ENCODE data around the gene MAML1.
"Not testable (repeated sequence)": the region's sequence is repeated elsewhere in the genome, so short reads cannot be mapped to it uniquely, and the experiment has no call there.

The MAML1 gene

GRCh38 chr5:179732918-179733771, 523 bp downstream of the MAML1 start:
- DNase-seq (ENCODE audit: low read depth in 4 of 4, low spot score in 1 of 4) = peak in 3 of 4 experiments; percentile 4 to 31 (median 21)

DNA sequence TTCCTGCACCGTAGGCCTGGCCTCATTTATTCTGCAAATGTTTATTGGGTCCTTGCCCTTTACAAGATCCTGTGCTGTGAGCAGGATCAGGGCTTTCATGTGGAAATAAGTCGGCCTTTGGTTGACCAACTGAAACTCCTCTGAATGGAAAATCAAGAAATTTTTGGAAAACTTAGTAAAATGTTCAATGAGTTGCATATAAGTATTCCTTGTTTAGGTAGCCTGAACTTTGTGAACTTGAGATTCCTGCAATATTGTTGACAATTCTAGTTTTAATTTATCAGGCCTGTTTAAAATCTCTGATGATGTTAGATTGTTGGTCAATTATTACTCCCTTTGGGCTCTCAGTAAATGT, 1.1 kb downstream of the MAML1 start:
- DNase-seq (ENCODE audit: low read depth in 4 of 4, low spot score in 1 of 4) = no peak

DNA sequence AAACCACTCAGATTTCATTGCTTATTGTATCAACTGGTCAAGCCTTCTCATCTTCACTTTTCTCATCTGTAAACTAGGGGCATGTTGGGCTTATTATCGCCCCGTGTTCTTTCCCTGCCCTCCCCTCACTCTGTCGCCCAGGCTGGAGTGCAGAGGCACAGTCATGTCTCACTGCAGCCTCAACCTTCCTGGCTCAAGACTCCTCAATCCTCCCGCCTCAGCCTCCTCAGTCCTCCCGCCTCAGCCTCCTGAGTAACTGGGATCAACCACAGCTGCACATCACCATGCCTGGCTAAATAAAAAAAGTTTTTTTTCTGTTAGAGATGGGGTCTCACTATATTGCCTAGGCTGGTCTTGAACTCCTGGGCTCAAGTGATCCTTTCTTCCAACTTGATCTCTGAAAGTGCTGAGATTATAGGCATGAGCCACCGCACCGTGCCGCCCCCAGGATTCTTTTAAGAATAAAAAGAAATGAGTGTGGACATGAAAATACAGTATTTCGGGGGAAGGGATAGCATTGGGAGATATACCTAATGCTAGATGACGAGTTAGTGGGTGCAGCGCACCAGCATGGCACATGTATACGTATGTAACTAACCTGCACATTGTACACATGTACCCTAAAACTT, 2.0 kb downstream of the MAML1 start:
- DNase-seq (ENCODE audit: low read depth in 4 of 4, low spot score in 1 of 4) = no peak

- DNase-seq (ENCODE audit: low read depth in 4 of 4, low spot score in 1 of 4) = no peak
Observed at GRCh38 chr5:179738742-179739141, 6.1 kb downstream of the MAML1 start.

DNA sequence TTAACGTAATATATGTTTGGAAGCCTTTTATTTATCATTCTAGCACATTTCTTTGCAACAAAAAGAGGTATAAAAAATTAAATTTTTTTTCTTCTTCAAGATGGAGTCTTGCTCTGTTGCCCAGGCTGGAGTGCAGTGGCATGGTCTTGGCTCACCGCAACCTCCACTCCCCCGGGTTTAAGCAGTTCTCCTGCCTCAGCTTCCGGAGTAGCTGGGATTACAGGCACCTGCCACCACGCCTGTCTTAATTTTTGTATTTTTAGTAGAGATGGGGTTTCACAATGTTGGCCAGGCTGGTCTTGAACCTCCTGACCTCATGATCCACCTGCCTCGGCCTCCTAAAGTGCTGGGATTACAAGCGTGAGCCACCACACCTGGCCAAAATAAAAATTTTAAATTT, 11.5 kb downstream of the MAML1 start:
- DNase-seq (ENCODE audit: low read depth in 4 of 4, low spot score in 1 of 4) = not testable (repeated sequence)

GRCh38 chr5:179746872-179747271, 14.2 kb downstream of the MAML1 start:
- no peak for DNase-seq (ENCODE audit: low read depth in 4 of 4, low spot score in 1 of 4)

GRCh38 chr5:179747811-179748210, 15.2 kb downstream of the MAML1 start:
- no peak for DNase-seq (ENCODE audit: low read depth in 4 of 4, low spot score in 1 of 4)

DNA sequence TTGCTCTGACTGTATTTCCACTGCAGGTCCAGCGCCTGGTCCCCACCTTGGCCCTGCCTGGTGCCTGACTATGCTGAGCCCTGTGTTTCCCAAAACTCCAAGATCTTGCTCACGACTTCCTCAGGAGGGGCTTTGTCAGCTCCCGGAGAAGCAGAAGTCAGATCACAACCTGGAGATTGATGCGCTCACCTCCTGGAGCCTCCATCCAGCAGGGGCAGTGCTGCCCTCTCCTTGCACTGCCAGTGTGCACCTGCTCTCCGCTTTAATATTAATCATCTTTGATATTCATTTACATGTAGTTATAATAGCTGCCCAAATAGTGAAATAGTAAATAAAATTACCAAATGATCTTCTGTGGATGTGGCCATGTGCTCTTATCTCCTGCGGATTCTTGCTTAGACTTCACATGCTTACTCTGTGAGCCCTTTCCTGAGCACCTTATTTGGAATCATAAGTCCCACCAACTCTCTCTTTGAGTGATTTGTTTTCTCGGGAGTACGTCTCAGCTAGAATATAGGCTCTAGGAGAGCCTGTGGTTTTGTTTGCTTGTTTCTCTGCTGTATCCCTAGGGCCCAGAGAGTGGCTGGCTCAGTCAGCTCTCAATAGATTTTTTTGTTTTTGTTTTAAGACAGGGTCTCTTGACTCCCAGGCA, 17.4 kb downstream of the MAML1 start:
- DNase-seq (ENCODE audit: low read depth in 4 of 4, low spot score in 1 of 4) = no peak

DNA sequence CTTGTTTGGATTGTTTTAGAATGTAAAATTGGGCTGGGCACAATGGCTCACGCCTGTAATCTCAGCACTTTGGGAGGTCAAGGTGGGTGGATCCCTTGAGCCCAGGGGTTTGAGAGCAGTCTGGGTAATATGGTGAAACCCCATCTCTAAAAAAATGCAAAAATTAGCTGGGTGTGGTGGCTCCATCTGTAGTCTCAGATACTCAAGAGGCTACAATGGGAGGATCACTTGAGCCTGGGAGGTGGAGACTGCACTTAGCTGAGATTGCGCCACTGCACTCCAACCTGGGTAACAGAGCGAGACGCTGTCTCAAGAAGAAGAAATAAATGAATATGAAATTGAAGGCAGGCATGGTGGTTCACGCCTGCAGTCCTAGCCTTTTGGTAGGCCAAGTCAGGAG, 21.3 kb downstream of the MAML1 start:
- no peak for DNase-seq (ENCODE audit: low read depth in 4 of 4, low spot score in 1 of 4)

GRCh38 chr5:179755022-179755421, 22.4 kb downstream of the MAML1 start:
- no peak for DNase-seq (ENCODE audit: low read depth in 4 of 4, low spot score in 1 of 4)

DNA sequence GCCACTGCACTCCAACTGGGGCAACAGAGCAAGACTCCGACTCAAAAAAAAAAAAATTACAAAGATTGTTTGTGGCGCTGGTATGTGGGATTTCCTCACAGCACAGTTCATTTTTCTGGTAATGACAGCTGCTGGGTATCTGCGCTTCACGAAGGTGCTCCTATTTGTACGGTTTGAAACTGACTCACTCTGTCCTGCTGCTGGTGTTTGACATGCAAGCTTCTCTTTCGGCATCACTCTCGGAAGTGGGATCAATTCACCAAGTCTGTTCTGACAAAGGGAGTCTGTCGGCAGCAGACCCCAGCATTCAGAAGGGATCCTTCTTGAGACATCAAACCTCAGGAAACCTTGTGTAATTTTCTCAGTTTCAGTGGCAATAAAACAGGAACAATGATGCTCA, 26.3 kb downstream of the MAML1 start:
- DNase-seq (ENCODE audit: low read depth in 4 of 4, low spot score in 1 of 4) = no peak

DNA sequence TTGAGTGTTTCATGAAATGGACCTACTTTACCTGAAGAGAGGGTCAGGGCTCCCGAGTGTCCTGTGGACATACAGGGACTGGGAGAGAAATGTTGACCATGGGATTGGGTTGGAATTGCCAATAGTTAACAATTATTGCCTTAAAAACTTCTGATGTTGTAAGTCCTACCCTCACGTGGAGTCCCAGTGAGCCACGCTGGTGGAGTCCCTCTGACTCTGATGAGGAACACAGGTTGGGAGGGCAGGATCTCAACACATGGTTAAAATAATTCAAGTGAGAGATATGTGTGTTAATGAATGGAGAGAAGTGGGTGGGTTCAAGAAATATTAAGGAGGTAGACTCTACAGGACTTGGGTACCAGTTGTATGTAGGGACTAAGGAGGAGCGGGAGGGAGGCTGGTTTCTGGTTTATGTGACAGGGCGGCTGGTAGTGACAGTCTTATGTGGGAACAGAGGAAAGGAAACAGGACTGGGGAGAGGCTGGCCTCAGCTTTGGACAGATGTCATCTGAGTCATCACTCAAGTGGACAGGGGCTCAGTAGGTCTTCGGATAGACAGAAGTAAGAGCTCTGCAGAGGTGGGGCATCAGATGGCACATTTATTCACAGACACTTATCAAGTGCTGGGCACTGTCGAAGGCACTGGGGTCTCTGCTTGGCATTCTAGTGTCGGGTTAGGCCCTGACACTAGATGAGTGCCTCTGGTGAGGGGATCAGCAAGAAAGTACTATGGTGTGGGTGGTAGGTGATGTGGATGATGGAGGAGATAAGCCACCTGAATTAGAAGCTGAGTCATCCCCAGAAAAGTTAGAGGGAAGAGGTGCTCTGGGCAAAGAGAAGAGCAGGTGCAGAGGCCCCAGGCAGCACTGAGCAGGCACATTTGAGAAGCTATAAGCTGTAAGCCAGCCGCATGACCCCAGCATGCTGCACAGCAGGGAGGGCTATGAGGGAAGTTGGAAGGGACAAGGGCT, 27.2 kb downstream of the MAML1 start:
- peak in 3 of 4 experiments; percentile 4 to 21 (median 7) for DNase-seq (ENCODE audit: low read depth in 4 of 4, low spot score in 1 of 4)

DNA sequence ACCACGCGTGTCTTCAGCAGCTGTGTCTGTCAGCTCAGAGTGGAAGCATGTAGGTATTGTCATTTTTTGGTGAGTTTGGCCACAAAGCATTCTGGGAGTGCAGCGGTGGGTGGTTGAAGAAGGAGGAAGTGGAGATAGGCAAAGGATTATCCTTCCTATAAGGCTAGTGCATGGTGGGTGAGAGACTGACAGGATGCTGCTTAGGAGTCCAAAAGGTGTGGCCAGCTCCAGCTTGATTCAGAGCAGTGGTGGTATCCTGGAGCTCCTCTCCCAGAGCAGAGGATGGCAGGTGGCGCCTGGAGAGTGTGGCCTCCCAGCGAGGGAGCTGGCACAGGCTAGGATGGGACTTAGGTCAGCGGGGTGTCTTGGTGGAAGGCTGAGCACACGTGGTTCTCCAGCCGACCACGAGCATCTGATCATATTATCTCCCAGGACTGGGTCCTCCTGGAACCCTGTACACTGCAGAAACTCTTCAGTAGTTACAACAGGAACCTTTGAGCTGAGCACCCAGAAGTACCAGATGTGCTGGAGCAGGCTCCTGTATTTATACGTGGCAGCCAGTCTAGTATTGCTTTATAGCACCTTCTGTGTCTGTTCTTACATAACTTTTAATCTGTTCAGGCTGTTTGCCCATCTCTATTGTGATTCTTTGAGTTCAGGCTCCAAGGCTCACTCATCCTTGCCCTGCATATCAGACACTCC, 29.6 kb downstream of the MAML1 start:
- no peak for DNase-seq (ENCODE audit: low read depth in 4 of 4, low spot score in 1 of 4)

DNA sequence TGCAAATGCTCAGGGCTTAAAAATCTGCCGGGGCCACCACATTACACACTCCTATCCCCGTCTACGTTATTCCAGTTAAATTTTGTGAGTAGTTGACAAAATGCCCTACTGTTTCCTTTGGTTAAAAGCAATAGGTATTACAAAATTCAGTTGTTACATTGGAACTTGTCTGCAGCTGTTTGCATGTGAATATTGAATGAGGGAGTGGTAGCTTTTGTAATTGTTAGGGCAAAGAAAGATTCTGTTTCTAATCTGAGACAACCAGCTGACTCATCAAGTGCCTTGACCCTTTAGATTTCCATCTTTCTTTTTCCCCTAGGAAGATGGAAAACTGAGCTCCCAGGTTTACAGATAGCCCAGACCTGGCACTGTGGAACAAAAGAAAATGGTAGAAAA, 30.2 kb downstream of the MAML1 start:
- no peak for DNase-seq (ENCODE audit: low read depth in 4 of 4, low spot score in 1 of 4)

- DNase-seq (ENCODE audit: low read depth in 4 of 4, low spot score in 1 of 4) = peak in 3 of 4 experiments; percentile 6 to 27 (median 25)
Observed at GRCh38 chr5:179763215-179763945, 30.8 kb downstream of the MAML1 start.

DNA sequence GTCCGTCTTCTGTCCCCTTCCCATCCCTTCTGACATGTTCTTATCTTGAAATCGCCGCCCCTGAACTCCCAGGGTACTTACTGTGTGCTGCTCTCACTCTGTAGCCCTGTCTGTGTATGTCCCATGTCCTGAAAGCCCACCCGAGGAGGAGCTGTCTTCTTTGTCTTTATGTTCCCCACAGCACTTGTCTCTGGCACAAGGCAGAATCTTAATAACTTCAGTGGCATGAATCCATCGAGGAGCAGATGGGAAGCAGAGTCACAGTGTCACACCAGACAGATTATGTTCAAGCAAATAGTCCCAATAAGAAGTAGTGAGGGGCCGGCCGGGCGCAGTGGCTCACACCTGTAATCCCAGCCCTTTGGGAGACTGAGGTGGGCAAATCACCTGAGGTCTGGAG, 31.4 kb downstream of the MAML1 start:
- DNase-seq (ENCODE audit: low read depth in 4 of 4, low spot score in 1 of 4) = no peak

GRCh38 chr5:179765400-179765799, 32.8 kb downstream of the MAML1 start:
- no peak for DNase-seq (ENCODE audit: low read depth in 4 of 4, low spot score in 1 of 4)

DNA sequence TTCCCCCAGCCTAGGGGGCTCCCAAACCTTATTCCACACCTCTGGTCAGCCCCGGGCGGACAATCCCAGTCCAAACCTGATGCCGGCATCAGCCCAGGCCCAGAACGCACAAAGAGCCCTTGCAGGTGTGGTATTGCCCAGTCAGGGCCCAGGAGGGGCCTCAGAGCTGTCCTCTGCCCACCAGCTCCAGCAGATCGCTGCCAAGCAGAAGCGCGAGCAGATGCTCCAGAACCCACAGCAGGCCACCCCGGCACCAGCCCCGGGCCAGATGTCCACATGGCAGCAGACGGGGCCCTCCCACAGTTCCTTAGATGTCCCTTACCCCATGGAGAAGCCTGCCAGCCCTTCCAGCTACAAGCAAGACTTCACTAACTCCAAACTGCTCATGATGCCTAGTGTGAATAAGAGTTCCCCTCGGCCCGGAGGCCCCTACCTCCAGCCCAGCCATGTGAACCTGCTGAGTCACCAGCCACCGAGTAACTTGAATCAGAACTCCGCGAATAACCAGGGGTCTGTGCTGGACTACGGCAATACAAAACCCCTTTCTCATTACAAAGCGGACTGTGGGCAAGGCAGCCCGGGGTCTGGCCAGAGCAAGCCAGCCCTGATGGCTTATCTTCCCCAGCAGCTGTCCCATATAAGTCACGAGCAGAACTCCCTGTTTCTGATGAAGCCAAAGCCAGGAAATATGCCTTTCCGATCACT, 33.6 kb downstream of the MAML1 start:
- no peak for DNase-seq (ENCODE audit: low read depth in 4 of 4, low spot score in 1 of 4)

Measured in stimulated activated CD4-positive, alpha-beta T cell treated with anti-CD3 and anti-CD28 coated beads, Interleukin-1b, Interleukin-23, amount 100 ng/mL, for 24 hours (primary cell).